ENCODE data around the gene SIDT1. TPM values are rescaled to one million over a fixed set of nuclear protein-coding genes. Genes with fewer than 3 reads are reported as not detected.

SIDT1 gene
- total RNA-seq, 1 donor from 2014 or later = not detected

DNA sequence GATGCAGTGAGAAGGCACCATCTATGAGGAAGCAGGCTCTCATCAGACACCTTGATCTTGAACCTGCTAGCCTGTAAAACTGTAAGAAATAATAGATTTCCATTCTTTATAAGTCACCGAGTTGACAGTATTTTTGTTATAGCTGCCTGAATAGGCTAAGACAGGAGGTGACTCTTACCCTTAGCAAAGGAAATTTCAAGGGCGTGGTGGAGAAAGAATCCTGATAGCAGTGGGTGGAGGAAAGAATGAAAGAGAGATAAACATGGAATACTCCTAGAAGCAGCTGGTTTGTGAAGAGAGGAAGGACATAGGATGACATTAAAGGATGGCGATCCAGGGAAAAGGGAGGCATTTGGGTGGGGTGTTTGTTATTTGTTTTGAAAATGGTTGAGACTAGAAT is 41.4 kb downstream of the SIDT1 start:
- H3K27ac ChIP-seq = no peak overlapping the region
- intact Hi-C loops (cut with DNase I) = no loop called here
- TF ChIP-seq, protein P1, sequence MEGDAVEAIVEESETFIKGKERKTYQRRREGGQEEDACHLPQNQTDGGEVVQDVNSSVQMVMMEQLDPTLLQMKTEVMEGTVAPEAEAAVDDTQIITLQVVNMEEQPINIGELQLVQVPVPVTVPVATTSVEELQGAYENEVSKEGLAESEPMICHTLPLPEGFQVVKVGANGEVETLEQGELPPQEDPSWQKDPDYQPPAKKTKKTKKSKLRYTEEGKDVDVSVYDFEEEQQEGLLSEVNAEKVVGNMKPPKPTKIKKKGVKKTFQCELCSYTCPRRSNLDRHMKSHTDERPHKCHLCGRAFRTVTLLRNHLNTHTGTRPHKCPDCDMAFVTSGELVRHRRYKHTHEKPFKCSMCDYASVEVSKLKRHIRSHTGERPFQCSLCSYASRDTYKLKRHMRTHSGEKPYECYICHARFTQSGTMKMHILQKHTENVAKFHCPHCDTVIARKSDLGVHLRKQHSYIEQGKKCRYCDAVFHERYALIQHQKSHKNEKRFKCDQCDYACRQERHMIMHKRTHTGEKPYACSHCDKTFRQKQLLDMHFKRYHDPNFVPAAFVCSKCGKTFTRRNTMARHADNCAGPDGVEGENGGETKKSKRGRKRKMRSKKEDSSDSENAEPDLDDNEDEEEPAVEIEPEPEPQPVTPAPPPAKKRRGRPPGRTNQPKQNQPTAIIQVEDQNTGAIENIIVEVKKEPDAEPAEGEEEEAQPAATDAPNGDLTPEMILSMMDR (IDR thresholded peaks at IDR 0.05) = no peak

DNA sequence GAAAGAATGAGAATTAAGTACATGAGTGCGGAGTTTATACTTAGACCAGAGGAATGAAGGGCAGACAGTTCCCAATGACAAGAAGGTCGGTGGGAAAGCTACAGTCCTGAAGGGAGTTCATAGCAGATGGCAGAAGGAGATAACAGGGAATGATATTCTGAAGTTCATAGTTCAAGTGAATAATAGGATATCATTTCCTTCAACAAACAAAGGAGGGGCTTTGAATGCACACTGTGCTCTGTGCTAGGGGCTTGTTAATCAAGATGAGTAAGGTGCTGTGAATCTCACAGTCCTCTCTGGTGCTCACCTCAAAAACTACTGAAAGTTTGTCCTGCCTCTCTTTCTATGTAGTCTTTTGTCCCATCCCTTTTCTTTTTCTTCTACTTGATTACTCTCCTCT is 41.9 kb downstream of the SIDT1 start:
- Histone ChIP-seq H3K4me3 (no peak overlapping the region), H3K4me1 (no peaks in the 10 kb centered on the region), H3K9me3 (no peaks in the 10 kb centered on the region), H3K27ac (no peak overlapping the region), H3K27me3 (no peaks in the 10 kb centered on the region), H3K36me3 (no peaks in the 10 kb centered on the region)
- no peak for DNase-seq (ENCODE audit: low spot score in 2 of 2)
- TF ChIP-seq, protein P1 (IDR thresholded peaks at IDR 0.05) = no peak
- intact Hi-C loops (cut with DNase I) = no loop called here

More for the DNA sequence above, 41.4 kb downstream of the SIDT1 start:
- no peak for DNase-seq (ENCODE audit: low spot score in 2 of 2)
- no peaks in the 10 kb centered on the region for H3K4me1 ChIP-seq
- no peaks in the 10 kb centered on the region for H3K36me3 ChIP-seq
- H3K27me3 ChIP-seq = no peaks in the 10 kb centered on the region
- no peaks in the 10 kb centered on the region for H3K9me3 ChIP-seq
- H3K4me3 ChIP-seq = no peak overlapping the region

DNA sequence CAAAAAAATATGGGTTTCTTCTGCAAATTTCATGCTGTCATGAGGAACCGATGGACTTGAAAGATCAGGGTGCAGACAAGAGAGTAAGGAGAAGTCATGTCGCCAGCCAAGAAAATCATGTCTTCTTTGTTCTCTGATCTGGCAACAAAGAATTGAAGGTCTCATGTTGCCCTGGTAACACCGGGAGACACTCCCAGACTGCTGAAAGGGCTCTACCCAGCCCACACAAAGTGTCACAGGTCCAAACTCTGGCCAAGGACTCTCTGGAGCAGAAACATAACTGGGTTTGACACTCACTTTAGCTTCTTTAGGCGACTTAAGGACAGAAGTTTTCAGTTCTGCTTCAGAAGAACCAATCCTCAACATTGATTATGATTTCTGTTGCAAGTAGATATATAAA is 42.9 kb downstream of the SIDT1 start:
- TF ChIP-seq, protein P1 (IDR thresholded peaks at IDR 0.05) = no peak
- no peaks in the 10 kb centered on the region for H3K27me3 ChIP-seq
- no peak for DNase-seq (ENCODE audit: low spot score in 2 of 2)
- intact Hi-C loops (cut with DNase I) = no loop called here
- no peaks in the 10 kb centered on the region for H3K9me3 ChIP-seq
- no peaks in the 10 kb centered on the region for H3K36me3 ChIP-seq
- no peak overlapping the region for H3K27ac ChIP-seq
- no peaks in the 10 kb centered on the region for H3K4me1 ChIP-seq
- no peak overlapping the region for H3K4me3 ChIP-seq

DNA sequence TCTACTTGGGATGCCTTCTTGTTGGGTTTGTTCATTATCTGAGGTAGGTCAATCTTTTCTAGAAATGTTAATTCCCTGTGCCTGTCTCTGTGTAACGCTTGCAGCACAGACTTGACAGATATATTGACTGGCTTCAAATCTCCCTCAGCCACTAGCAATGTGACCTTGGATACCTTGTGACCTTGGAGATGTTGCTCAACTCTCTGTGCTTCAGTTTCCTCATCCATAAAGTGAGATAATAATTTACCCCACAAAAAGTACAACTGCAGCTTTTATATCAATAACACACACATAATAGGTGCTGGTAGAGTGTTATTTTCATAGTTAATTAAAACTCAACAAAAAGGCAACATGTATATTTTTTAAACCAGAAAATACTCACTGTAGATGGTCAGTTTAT is 52.9 kb downstream of the SIDT1 start:
- Histone ChIP-seq H3K27me3 (no peaks in the 10 kb centered on the region), H3K4me3 (no peak overlapping the region), H3K4me1 (no peaks in the 10 kb centered on the region), H3K9me3 (no peaks in the 10 kb centered on the region), H3K27ac (no peak overlapping the region), H3K36me3 (no peaks in the 10 kb centered on the region)
- no peak for DNase-seq (ENCODE audit: low spot score in 2 of 2)
- intact Hi-C loops (cut with DNase I) = no loop called here
- TF ChIP-seq, protein P1 (IDR thresholded peaks at IDR 0.05) = no peak

DNA sequence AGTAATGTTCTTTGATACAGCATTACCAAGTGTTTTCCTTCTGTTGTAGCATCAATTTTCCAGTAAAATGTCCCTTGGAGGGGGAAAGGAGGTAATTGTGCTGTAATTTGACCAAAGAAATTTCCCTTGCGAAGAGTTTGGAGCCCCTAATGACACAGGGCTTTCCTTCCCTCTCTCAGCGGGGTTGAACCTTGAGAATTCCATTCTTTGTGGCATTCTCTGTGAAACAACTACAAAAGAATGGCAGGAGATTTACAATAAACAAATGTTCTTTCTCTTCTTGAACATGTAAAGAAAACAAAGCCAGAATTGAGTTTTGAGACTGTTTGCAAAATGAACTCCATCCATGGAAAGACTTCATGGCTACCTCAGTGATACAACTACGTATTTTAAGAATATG is 53.4 kb downstream of the SIDT1 start:
- intact Hi-C loops (cut with DNase I) = no loop called here
- H3K4me3 ChIP-seq = no peak overlapping the region
- no peaks in the 10 kb centered on the region for H3K4me1 ChIP-seq
- H3K27ac ChIP-seq = no peak overlapping the region
- H3K9me3 ChIP-seq = no peaks in the 10 kb centered on the region
- TF ChIP-seq, protein P1 (IDR thresholded peaks at IDR 0.05) = no peak
- DNase-seq (ENCODE audit: low spot score in 2 of 2) = no peak
- H3K27me3 ChIP-seq = no peaks in the 10 kb centered on the region
- no peaks in the 10 kb centered on the region for H3K36me3 ChIP-seq

DNA sequence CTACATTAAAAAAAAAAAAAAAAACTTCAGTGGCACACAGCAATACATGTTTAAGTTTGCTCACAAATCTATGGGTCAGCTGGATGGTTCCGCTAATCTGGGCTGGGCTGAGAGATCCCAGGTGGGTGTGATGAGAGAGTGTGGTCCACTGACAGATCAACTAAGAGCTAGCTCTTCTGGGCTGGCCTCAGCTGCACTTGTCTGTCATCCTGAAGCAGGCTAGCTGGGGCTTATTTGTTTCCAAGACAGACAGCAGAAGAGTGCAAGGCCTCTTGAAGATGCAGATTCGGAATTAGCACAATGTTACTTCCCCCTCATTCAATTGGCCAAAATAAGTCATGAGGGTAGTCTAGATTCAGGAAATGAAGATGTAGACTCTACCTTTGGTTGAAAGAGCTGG is 56.5 kb downstream of the SIDT1 start:
- Histone ChIP-seq H3K36me3 (no peaks in the 10 kb centered on the region), H3K27me3 (no peaks in the 10 kb centered on the region), H3K9me3 (no peaks in the 10 kb centered on the region), H3K4me3 (no peak overlapping the region), H3K27ac (no peak overlapping the region), H3K4me1 (no peaks in the 10 kb centered on the region)
- intact Hi-C loops (cut with DNase I) = no loop called here
- TF ChIP-seq, protein P1 (IDR thresholded peaks at IDR 0.05) = no peak
- no peak for DNase-seq (ENCODE audit: low spot score in 2 of 2)

Measured in ascending aorta (tissue), 2 donors.